ENCODE results near the gene SMTN.

The SMTN gene

DNA sequence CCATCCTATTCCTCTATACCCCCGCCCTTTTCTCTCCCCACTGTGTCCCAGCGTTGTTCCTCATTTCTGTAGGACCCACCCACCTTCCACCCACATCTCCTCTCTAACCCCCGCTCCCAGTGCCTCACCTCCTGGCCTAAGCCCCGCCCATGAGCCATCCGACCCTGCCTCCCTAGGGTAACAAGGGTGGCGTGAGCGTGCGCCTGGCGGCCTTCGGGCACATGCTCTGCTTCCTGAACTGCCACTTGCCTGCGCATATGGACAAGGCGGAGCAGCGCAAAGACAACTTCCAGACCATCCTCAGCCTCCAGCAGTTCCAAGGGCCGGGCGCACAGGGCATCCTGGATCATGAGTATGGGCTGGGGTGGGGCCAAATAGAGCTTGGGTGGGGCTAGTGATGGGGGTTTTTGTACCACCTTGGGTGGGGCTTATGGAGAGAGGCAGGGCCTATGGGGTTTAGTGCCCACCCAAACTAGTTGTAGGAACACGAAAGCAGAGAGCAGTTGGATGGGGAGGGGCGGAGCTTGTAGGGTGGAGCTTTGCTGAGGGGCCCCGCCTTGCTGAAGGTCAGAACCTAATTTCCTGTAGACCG lies 46.2 kb downstream of the SMTN start:
- DNase-seq (ENCODE audit: low read depth): no peak
- in situ Hi-C loops (cut with HindIII; ENCODE audit: low sequenced_read_pairs): no loop called here
- TF ChIP-seq CTCF (IDR thresholded peaks at IDR 0.05; ENCODE audit: low read depth, low read length, missing control alignments): no peak
- no peak overlapping the region for H3K4me3 ChIP-seq (ENCODE audit: low read depth, low read length)

DNA sequence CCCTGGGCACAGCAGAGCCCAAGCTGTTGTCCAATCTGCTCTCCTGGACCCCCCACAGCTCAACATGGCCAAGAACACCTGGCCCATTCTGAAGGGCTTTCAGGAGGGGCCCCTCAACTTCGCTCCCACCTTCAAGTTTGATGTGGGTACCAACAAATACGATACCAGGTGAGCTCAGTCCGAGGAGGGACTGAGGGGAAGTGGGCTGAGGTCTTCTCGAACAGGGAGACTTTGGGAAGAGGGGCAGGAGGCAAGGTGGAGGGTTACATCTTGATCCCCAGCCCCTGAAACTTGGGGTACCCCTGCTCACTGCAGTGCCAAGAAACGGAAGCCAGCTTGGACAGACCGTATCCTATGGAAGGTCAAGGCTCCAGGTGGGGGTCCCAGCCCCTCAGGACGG lies 47.0 kb downstream of the SMTN start:
- in situ Hi-C loops (cut with HindIII; ENCODE audit: low sequenced_read_pairs): no loop called here
- DNase-seq (ENCODE audit: low read depth): no peak
- no peak for TF ChIP-seq CTCF (IDR thresholded peaks at IDR 0.05; ENCODE audit: low read depth, low read length, missing control alignments)
- no peak overlapping the region for H3K4me3 ChIP-seq (ENCODE audit: low read depth, low read length)

DNA sequence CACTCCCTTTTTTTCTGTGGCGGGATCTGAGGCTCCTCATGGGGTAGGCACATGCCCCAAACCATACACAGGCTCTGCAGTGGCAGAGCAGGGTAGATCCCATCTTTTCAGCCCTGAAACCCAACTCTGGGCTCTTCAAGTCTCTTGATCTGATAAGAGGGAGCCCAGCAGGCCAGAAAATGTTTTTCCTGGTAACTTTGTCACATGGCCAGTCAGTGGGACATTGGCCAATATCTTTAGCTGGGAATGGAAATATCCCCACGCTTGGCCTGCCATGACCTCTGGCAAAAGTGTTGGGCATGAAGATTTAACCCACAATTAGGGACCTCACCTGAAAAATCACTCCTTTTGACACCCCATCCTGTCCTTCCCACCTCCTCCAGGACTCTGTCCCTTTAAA lies 49.8 kb downstream of the SMTN start:
- no peak for DNase-seq (ENCODE audit: low read depth)
- in situ Hi-C loops (cut with HindIII; ENCODE audit: low sequenced_read_pairs): no loop called here
- TF ChIP-seq CTCF (IDR thresholded peaks at IDR 0.05; ENCODE audit: low read depth, low read length, missing control alignments): no peak
- no peak overlapping the region for H3K4me3 ChIP-seq (ENCODE audit: low read depth, low read length)

- TF ChIP-seq CTCF (IDR thresholded peaks at IDR 0.05; ENCODE audit: low read depth, low read length, missing control alignments): no peak
- no peak overlapping the region for H3K4me3 ChIP-seq (ENCODE audit: low read depth, low read length)
- no peak for DNase-seq (ENCODE audit: low read depth)
- in situ Hi-C loops (cut with HindIII; ENCODE audit: low sequenced_read_pairs): no loop called here
These were observed 52.8 kb downstream of the SMTN start for GRCh38 chr22:31133911-31134310.

DNA sequence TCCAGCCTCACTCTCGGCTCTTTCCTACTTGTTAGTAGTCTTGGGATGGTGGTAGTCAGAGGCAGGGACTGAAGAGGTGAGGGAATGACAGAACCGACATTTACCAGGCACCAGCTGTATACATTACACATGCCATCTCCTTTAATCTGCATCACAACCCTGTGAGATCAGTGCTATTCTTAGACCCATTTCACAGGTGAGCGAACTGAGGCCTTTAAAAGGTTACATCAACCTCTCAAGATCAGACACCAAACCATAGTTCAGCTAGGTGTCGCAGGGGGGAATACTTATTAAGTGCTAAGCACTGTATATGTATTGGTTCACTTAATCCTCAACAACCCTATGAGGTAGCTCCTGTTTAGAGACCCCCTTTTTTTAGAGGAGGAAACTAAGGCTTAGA lies 53.6 kb downstream of the SMTN start:
- TF ChIP-seq CTCF (IDR thresholded peaks at IDR 0.05; ENCODE audit: low read depth, low read length, missing control alignments): no peak
- DNase-seq (ENCODE audit: low read depth): no peak
- no peak overlapping the region for H3K4me3 ChIP-seq (ENCODE audit: low read depth, low read length)
- in situ Hi-C loops (cut with HindIII; ENCODE audit: low sequenced_read_pairs): no loop called here

DNA sequence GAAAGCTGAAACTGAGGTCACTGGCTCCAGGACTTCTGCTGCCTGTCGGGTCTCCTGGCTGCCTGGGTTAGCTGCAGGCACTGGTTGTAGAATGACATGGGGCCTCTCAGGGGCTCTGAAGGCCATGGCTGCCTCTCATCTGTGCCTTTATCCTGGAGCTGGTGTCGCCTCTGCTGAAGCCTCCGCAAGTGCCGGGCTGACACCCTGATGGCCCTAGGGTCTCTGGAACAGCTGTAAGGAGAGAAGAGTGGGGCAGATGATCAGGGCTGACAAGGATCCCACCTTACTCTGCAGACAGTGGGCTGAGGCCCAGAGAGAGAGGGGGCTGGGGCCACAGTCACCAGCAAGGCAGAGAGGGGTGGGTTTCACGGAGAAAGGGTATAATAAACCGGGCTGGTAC lies 54.6 kb downstream of the SMTN start:
- DNase-seq (ENCODE audit: low read depth): no peak
- in situ Hi-C loops (cut with HindIII; ENCODE audit: low sequenced_read_pairs): no loop called here
- H3K4me3 ChIP-seq (ENCODE audit: low read depth, low read length): no peak overlapping the region
- TF ChIP-seq CTCF (IDR thresholded peaks at IDR 0.05; ENCODE audit: low read depth, low read length, missing control alignments): no peak

- no peak overlapping the region for H3K4me3 ChIP-seq (ENCODE audit: low read depth, low read length)
- in situ Hi-C loops (cut with HindIII; ENCODE audit: low sequenced_read_pairs): no loop called here
- DNase-seq (ENCODE audit: low read depth): no peak
- no peak for TF ChIP-seq CTCF (IDR thresholded peaks at IDR 0.05; ENCODE audit: low read depth, low read length, missing control alignments)
These were observed 55.0 kb downstream of the SMTN start for GRCh38 chr22:31136155-31136554.

All from astrocyte of the cerebellum (primary cell).